ENCODE data around the gene MYRFL. TPM values are rescaled to one million over a fixed set of nuclear protein-coding genes. Genes with fewer than 3 reads are reported as not detected.

Gene MYRFL
- total RNA-seq, 4 donors from 2014 or later = 1.5 TPM; not detected in 3

DNA sequence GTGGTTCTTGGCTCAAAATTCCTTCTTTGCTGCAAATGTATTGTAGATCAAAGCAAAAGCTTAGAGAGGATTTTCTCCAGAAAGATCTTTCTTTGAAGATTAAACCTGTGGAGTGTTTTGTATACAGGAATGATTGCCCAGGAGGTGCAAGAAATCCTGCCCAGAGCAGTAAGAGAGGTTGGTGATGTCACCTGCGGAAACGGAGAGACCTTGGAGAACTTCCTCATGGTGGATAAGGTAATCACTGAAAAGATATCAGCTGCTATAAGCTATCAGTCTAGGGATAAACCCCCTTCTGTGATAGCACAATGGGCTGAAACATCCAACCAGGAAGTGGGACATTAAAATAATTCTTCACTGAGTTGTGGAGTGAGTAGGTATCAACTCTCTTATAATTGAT is 85.7 kb downstream of the MYRFL start:
- H3K4me1 ChIP-seq = no peaks in the 10 kb centered on the region
- H3K9me3 ChIP-seq = no peaks in the 10 kb centered on the region
- H3K36me3 ChIP-seq = no peaks in the 10 kb centered on the region
- H3K4me3 ChIP-seq = no peak overlapping the region
- no peaks in the 10 kb centered on the region for H3K27me3 ChIP-seq
- TF ChIP-seq, protein P1, sequence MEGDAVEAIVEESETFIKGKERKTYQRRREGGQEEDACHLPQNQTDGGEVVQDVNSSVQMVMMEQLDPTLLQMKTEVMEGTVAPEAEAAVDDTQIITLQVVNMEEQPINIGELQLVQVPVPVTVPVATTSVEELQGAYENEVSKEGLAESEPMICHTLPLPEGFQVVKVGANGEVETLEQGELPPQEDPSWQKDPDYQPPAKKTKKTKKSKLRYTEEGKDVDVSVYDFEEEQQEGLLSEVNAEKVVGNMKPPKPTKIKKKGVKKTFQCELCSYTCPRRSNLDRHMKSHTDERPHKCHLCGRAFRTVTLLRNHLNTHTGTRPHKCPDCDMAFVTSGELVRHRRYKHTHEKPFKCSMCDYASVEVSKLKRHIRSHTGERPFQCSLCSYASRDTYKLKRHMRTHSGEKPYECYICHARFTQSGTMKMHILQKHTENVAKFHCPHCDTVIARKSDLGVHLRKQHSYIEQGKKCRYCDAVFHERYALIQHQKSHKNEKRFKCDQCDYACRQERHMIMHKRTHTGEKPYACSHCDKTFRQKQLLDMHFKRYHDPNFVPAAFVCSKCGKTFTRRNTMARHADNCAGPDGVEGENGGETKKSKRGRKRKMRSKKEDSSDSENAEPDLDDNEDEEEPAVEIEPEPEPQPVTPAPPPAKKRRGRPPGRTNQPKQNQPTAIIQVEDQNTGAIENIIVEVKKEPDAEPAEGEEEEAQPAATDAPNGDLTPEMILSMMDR (IDR thresholded peaks at IDR 0.05) = no peak
- TF ChIP-seq POLR2A (IDR thresholded peaks at IDR 0.05) = no peak
- intact Hi-C loops (cut with DNase I; ENCODE audit: low total_unique reads) = no loop called here
- H3K27ac ChIP-seq = no peak overlapping the region
- no peak for DNase-seq

DNA sequence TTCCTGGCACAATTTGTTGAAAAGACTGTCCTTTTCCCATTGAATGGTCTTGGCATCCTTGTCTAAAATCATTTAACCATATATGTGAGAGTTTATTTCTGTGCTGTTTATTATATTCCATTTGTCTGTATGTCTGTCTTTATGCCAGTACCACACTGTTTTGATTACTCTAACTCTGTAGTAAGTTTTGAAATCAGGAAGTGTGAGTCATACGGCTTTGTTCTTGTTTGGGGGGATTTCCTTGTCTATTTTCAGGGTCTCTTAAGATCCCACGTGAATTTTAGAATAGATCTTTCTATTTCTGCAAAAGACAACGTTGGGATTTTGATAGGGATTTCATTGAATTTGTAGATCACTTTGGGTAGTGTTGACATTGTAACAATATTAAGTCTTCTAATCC is 88.5 kb downstream of the MYRFL start:
- Histone ChIP-seq H3K27me3 (no peaks in the 10 kb centered on the region), H3K4me1 (peaks cover 0 to 4% of the 10 kb centered on the region in 2 donors), H3K27ac (no peak overlapping the region), H3K4me3 (no peak overlapping the region), H3K36me3 (no peaks in the 10 kb centered on the region), H3K9me3 (no peaks in the 10 kb centered on the region)
- no peak for DNase-seq
- intact Hi-C loops (cut with DNase I; ENCODE audit: low total_unique reads) = no loop called here
- TF ChIP-seq, protein P1 (IDR thresholded peaks at IDR 0.05) = no peak
- TF ChIP-seq POLR2A (IDR thresholded peaks at IDR 0.05) = no peak

DNA sequence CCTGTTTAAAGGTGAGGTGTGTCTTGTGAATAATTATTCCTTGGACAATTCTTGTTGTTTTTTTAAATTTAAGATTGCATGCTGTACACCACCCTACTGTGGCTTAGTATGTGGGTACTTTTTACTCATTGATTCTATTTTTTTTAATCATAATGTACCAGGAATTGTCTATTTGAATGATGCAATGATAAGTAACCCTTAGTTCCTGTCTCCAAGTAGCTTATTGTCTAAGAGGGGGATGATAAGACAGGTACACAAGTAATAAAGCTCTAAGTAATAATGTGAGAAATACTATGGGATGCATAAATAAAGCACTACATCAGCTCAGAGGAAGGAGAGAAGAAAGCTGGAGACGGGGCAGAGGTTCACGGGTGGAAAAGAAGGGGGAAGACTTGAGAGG is 90.9 kb downstream of the MYRFL start:
- no peak for DNase-seq
- Histone ChIP-seq H3K27ac (peak overlapping the region in 1 of 2 donors; percentile 68), H3K27me3 (no peaks in the 10 kb centered on the region), H3K9me3 (no peaks in the 10 kb centered on the region), H3K4me1 (peaks cover 0 to 4% of the 10 kb centered on the region in 2 donors), H3K4me3 (no peak overlapping the region), H3K36me3 (no peaks in the 10 kb centered on the region)
- TF ChIP-seq POLR2A (IDR thresholded peaks at IDR 0.05) = no peak
- TF ChIP-seq, protein P1 (IDR thresholded peaks at IDR 0.05) = no peak
- intact Hi-C loops (cut with DNase I; ENCODE audit: low total_unique reads) = no loop called here

DNA sequence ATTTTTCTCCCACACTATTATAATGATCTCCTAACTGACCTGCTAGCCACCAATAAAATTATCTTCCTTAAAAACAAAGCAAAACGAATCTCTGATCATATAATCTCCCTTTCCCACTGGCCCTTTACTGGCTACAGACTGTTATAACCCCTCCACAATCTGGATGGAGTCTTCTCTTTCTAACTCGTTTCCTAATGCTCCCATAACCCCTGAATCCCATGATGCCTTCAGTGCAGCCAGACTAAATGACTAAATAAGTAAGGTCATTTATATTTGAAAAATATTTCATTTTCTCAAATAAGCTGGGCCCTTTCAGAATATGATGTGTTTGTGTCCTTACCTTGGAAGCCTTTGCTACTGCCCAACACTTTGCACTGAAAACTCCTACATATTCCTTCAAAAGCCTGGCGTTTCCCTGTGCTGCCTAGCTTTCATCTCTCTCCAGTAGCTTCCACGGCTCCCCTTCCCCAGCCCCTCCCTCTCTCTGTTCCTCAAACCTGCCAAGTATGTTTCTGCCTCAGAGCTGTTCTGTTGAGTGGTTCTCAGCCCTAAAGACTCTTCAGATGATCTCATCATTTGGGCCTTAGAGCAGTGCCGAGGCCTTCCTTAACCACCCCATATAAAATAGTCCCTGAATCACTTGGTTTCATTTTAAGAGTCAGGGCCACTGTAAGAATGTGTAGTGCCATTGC is 91.7 kb downstream of the MYRFL start:
- peaks cover 0 to 4% of the 10 kb centered on the region in 2 donors for H3K4me1 ChIP-seq
- no peak overlapping the region for H3K4me3 ChIP-seq
- H3K36me3 ChIP-seq = no peaks in the 10 kb centered on the region
- H3K9me3 ChIP-seq = no peaks in the 10 kb centered on the region
- H3K27me3 ChIP-seq = no peaks in the 10 kb centered on the region
- H3K27ac ChIP-seq = peak overlapping the region in 1 of 2 donors; percentile 68
- TF ChIP-seq, protein P1 (IDR thresholded peaks at IDR 0.05) = no peak
- no peak for TF ChIP-seq POLR2A (IDR thresholded peaks at IDR 0.05)
- no peak for DNase-seq
- intact Hi-C loops (cut with DNase I; ENCODE audit: low total_unique reads) = no loop called here

DNA sequence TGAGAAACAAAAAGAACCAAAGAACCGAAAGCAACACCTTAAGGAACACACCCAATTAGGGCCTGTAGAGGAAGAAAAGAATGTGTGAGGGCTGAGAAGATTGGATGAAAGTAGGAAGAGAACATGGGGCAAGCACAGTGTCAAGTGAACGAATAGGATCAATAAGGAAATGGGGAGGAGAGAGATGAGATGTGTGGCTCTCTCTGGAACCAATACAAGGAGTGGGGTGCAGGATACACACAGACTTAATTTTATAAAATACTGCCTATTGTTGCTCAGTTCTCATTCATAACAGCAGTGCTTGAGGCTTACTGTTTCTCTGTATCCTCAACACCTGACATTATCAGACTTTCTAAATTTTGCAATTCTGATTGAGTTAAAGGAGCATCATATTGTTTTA is 93.3 kb downstream of the MYRFL start:
- TF ChIP-seq, protein P1 (IDR thresholded peaks at IDR 0.05) = no peak
- no peak for TF ChIP-seq POLR2A (IDR thresholded peaks at IDR 0.05)
- DNase-seq = no peak
- no peaks in the 10 kb centered on the region for H3K36me3 ChIP-seq
- no peak overlapping the region for H3K27ac ChIP-seq
- no peaks in the 10 kb centered on the region for H3K9me3 ChIP-seq
- H3K27me3 ChIP-seq = no peaks in the 10 kb centered on the region
- peaks cover 0 to 4% of the 10 kb centered on the region in 2 donors for H3K4me1 ChIP-seq
- no peak overlapping the region for H3K4me3 ChIP-seq
- intact Hi-C loops (cut with DNase I; ENCODE audit: low total_unique reads) = no loop called here
